Caco-2 (cell line): ENCODE data around the gene EXOC2. TPM values are rescaled to one million over a fixed set of nuclear protein-coding genes. Genes with fewer than 3 reads are reported as not detected.

Experiments used
- BruUV-seq: library from RNA; stranded (reverse); fragments of 400-500 nt; replicated peaks from 2 replicates; lab custom pipeline; 2021; lab: Mats Ljungman, UMichigan
- CTCF ChIA-PET: fragments of 300-600 bp; sonication (Branson Sonifier 250); formaldehyde crosslinking; loops from one replicate; lab custom pipeline; 2022; ENCODE audit warnings: antibody characterized with exemption; lab: Charles Lee
- POLR2A ChIA-PET: fragments of 300-600 bp; sonication (Branson Sonifier 250); formaldehyde crosslinking; loops from one replicate; lab custom pipeline; 2022; ENCODE audit warnings: antibody characterized with exemption; lab: Charles Lee
- DNase-seq, 2 experiments: peaks; one replicate each; pipeline versions ENCODE4 v3.0.0 to v3.0.0-alpha.2; 2020 to 2022
- H3K27me3 ChIP-seq: replicated peaks from 2 replicates; pipeline ENCODE4 v1.6.0; 2011; ENCODE audit warnings: low read length; ENCODE audit not compliant: control insufficient read depth, insufficient read depth
- H3K36me3 ChIP-seq: 2 replicates; pipeline ENCODE4 v1.5.1; 2011; ENCODE audit warnings: low read length; ENCODE audit not compliant: control insufficient read depth, insufficient read depth
- H3K4me1 ChIP-seq: fragments of 250-450 bp; sonication (Bioruptor Pico); 2 replicates; pipeline ENCODE4 v1.5.1; 2020; ENCODE audit warnings: mild to moderate bottlenecking
- H3K4me3 ChIP-seq: 2 replicates; pipeline ENCODE4 v1.5.1; 2011; ENCODE audit warnings: low read depth, mild to moderate bottlenecking, control low read depth, low read length
- H3K9me3 ChIP-seq: fragments of 250-450 bp; sonication (Bioruptor Pico); 2 replicates; pipeline ENCODE4 v1.5.1; 2020; ENCODE audit warnings: mild to moderate bottlenecking, moderate library complexity
- H3K27ac Mint-ChIP-seq: one replicate; pipeline ENCODE4 v1.8.0; 2022; ENCODE audit warnings: mixed read lengths; ENCODE audit not compliant: unreplicated experiment
- H3K27me3 Mint-ChIP-seq: one replicate; pipeline ENCODE4 v1.8.0; 2022; ENCODE audit warnings: mixed read lengths; ENCODE audit not compliant: insufficient read depth, unreplicated experiment
- H3K36me3 Mint-ChIP-seq: one replicate; pipeline ENCODE4 v1.8.0; 2022; ENCODE audit warnings: mild to moderate bottlenecking, mixed read lengths; ENCODE audit not compliant: insufficient read depth, unreplicated experiment
- H3K4me1 Mint-ChIP-seq: one replicate; pipeline ENCODE4 v1.8.0; 2022; ENCODE audit warnings: low read depth, mixed read lengths; ENCODE audit not compliant: unreplicated experiment
- H3K4me3 Mint-ChIP-seq: one replicate; pipeline ENCODE4 v1.8.0; 2022; ENCODE audit warnings: mild to moderate bottlenecking, moderate library complexity, mixed read lengths; ENCODE audit not compliant: unreplicated experiment
- H3K9me3 Mint-ChIP-seq: one replicate; pipeline ENCODE4 v1.8.0; 2022; ENCODE audit warnings: mixed read lengths; ENCODE audit not compliant: unreplicated experiment
- intact Hi-C: fragments of 100-400 bp; cut with micrococcal nuclease; formaldehyde crosslinking; loops from one replicate; pipeline ENCODE4 v1.10.0; 2022; ENCODE audit not compliant: unreplicated experiment
- total RNA-seq: library from RNA; stranded (reverse); gene quantifications from 2 replicates; pipeline ENCODE4 v1.2.3, GENCODE V29; 2022
- TF ChIP-seq, protein P1 (sequence below), 2 experiments: fragments of 200-600 bp in 1 of 2; IDR thresholded peaks; 1 replicate in 1 of 2; 2 replicates in 1 of 2; pipeline versions ENCODE4 v1.5.1 to v1.8.0; 2011 to 2022; ENCODE audit warnings: antibody characterized with exemption in 1 of 2, control low read depth in 1 of 2, inconsistent platforms in 1 of 2, low read depth in 1 of 2, low read length in 1 of 2, mild to moderate bottlenecking in 1 of 2, moderate library complexity in 1 of 2; ENCODE audit not compliant: insufficient read depth in 1 of 2, severe bottlenecking in 1 of 2, unreplicated experiment in 1 of 2

Gene EXOC2
- total RNA-seq, 1 experiment from 2014 or later: 21.4 TPM

GRCh38 chr6:447381-448165 is 245.4 kb downstream of the EXOC2 start:
- no TSS peak for BruUV-seq
- no peaks in the 10 kb centered on the region for H3K36me3 Mint-ChIP-seq
- H3K9me3 Mint-ChIP-seq: no peaks in the 10 kb centered on the region
- no peak overlapping the region for H3K4me3 Mint-ChIP-seq
- Histone ChIP-seq H3K27me3 (no peaks in the 10 kb centered on the region; the same call in 1 of the 2 replicates), H3K36me3 (no peaks in the 10 kb centered on the region), H3K4me1 (no peaks in the 10 kb centered on the region), H3K9me3 (no peaks in the 10 kb centered on the region), H3K4me3 (no peak overlapping the region)
- peaks cover 12% of the 10 kb centered on the region for H3K27me3 Mint-ChIP-seq
- intact Hi-C loops: no loop called here
- TF ChIP-seq, protein P1, sequence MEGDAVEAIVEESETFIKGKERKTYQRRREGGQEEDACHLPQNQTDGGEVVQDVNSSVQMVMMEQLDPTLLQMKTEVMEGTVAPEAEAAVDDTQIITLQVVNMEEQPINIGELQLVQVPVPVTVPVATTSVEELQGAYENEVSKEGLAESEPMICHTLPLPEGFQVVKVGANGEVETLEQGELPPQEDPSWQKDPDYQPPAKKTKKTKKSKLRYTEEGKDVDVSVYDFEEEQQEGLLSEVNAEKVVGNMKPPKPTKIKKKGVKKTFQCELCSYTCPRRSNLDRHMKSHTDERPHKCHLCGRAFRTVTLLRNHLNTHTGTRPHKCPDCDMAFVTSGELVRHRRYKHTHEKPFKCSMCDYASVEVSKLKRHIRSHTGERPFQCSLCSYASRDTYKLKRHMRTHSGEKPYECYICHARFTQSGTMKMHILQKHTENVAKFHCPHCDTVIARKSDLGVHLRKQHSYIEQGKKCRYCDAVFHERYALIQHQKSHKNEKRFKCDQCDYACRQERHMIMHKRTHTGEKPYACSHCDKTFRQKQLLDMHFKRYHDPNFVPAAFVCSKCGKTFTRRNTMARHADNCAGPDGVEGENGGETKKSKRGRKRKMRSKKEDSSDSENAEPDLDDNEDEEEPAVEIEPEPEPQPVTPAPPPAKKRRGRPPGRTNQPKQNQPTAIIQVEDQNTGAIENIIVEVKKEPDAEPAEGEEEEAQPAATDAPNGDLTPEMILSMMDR (IDR thresholded peaks at IDR 0.05; ENCODE audit: insufficient read depth in 1 of 2, low read depth in 1 of 2, low read length in 1 of 2, severe bottlenecking in 1 of 2, unreplicated experiment in 1 of 2): no peak
- no peak overlapping the region for H3K27ac Mint-ChIP-seq
- no peak for DNase-seq
- POLR2A ChIA-PET: no interaction called here
- no peaks in the 10 kb centered on the region for H3K4me1 Mint-ChIP-seq
- CTCF ChIA-PET: no interaction called here

DNA sequence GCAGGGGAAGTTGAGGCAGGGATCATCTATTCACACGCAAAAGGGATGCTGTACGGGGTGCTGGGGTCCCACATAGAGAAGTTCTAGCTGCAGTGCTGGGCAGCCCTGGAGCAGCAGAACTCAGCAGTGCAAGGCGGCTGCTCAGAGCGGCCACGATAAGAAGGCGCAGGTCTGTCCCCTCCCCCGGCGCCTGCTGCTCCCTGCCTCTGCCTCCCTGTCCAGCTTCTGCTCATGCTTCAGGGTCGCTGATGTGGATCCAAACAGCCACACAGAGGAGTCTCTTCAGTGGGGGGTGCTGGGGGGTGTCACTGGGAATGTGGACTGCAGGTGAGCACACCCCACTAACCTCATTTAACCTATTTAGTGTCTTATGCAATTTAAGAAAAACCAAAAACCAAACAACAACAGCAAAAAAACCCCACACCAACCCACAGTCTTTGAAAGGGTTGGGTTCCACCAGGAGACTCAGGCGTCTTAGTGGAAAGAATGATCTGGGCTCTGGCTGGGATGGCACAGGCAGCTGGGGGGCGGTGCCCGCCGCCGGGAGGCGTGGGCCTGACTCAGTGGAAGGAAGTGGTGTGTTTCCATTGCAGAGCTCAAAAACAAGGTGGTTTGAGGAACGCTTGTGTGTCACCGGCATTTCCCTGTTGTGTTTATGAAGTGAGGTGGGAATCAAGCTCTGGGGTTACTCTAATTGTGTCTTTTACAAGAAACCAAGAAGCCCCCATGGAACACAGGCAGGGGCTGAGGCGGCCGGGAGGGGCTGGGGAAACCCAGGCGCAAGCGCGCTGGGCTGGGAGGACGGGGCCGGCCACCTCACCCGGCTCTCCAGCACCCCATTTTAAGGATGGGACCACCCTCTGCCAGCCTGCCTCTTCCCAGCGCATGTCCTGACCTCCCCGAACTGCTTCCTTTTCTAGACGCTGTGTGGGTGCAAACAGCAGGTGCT is 246.2 kb downstream of the EXOC2 start:
- no TSS peak for BruUV-seq
- H3K36me3 ChIP-seq: no peaks in the 10 kb centered on the region
- TF ChIP-seq, protein P1 (IDR thresholded peaks at IDR 0.05; ENCODE audit: insufficient read depth in 1 of 2, low read depth in 1 of 2, low read length in 1 of 2, severe bottlenecking in 1 of 2, unreplicated experiment in 1 of 2): no peak
- intact Hi-C loops: no loop called here
- no peaks in the 10 kb centered on the region for H3K4me1 ChIP-seq
- Mint-ChIP-seq H3K27me3 (peaks cover 17% of the 10 kb centered on the region), H3K27ac (no peak overlapping the region), H3K4me1 (no peaks in the 10 kb centered on the region), H3K36me3 (no peaks in the 10 kb centered on the region), H3K9me3 (no peaks in the 10 kb centered on the region), H3K4me3 (no peak overlapping the region)
- no peaks in the 10 kb centered on the region for H3K9me3 ChIP-seq
- no peak overlapping the region for H3K4me3 ChIP-seq
- CTCF ChIA-PET: no interaction called here
- POLR2A ChIA-PET: no interaction called here
- H3K27me3 ChIP-seq: no peaks in the 10 kb centered on the region
- DNase-seq: no peak

DNA sequence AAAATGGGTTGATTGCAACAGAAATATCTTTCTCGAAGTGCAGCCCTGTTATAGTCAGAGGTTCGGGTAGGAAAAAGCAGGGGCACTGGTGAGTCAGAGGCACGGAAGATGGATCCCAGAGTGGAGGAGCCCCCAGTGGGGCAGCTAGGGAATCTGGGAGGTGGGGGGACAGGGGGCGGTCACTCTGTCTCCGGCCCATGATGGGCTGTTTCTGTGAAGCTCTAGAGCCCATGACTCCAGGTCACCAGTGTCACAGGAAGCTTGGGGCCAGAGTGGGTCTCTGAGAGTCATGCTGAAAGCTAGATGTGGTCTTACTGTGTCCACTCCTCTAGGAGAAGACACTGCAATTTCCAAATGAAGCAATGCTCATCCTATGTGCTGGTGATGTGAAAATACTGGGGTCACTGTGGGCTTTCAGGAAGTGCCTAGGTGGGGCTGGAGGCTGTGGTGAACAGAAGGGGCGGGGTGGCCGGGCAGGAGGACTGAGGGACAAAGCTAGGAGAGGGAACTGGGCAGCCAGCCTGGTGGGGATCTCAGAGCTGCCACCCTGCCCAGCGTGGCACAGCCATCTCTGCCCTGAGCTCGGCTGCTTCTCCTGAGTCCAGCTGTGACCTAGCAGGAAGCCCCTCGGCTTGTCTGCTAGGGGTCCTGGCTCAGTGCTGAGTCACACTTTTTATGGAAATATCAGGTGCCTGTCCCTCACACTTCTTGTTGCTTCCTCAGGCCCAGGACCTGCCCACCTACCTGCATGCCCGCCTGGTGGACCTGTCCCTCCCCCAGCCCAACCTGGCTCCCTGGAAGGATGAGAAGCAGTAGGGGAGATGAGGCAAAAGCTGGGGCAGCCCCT is 247.1 kb downstream of the EXOC2 start:
- H3K4me1 ChIP-seq: no peaks in the 10 kb centered on the region
- no peaks in the 10 kb centered on the region for H3K9me3 ChIP-seq
- H3K27me3 Mint-ChIP-seq: peaks cover 17% of the 10 kb centered on the region
- H3K9me3 Mint-ChIP-seq: no peaks in the 10 kb centered on the region
- H3K27me3 ChIP-seq: no peaks in the 10 kb centered on the region
- BruUV-seq: no TSS peak
- H3K4me3 ChIP-seq: no peak overlapping the region
- no peak overlapping the region for H3K4me3 Mint-ChIP-seq
- no peak overlapping the region for H3K27ac Mint-ChIP-seq
- CTCF ChIA-PET: no interaction called here
- intact Hi-C loops: no loop called here
- TF ChIP-seq, protein P1 (IDR thresholded peaks at IDR 0.05; ENCODE audit: insufficient read depth in 1 of 2, low read depth in 1 of 2, low read length in 1 of 2, severe bottlenecking in 1 of 2, unreplicated experiment in 1 of 2): no peak
- H3K36me3 ChIP-seq: no peaks in the 10 kb centered on the region
- no peak for DNase-seq
- H3K4me1 Mint-ChIP-seq: no peaks in the 10 kb centered on the region
- POLR2A ChIA-PET: no interaction called here
- no peaks in the 10 kb centered on the region for H3K36me3 Mint-ChIP-seq
